ENCODE data around the gene NR2C2.

NR2C2 gene

GRCh38 chr3:15063656-15064286 is 116.4 kb downstream of the NR2C2 start:
- no peak for DNase-seq (ENCODE audit: low read depth in 2 of 2)

- DNase-seq (ENCODE audit: low read depth in 2 of 2) = no peak
These were observed 117.0 kb downstream of the NR2C2 start for GRCh38 chr3:15064299-15064834.

GRCh38 chr3:15064835-15065549 is 117.6 kb downstream of the NR2C2 start, which contains the start of gene MRPS25:
TSS of gene MRPS25 (minus strand) at chr3:15065315. CDS start at chr3:15065194, 121 bp downstream.
- peak; percentile 85 to 88 for DNase-seq (ENCODE audit: low read depth in 2 of 2)

- no peak for DNase-seq (ENCODE audit: low read depth in 2 of 2)
These were observed 118.2 kb downstream of the NR2C2 start for GRCh38 chr3:15065550-15066007.

DNA sequence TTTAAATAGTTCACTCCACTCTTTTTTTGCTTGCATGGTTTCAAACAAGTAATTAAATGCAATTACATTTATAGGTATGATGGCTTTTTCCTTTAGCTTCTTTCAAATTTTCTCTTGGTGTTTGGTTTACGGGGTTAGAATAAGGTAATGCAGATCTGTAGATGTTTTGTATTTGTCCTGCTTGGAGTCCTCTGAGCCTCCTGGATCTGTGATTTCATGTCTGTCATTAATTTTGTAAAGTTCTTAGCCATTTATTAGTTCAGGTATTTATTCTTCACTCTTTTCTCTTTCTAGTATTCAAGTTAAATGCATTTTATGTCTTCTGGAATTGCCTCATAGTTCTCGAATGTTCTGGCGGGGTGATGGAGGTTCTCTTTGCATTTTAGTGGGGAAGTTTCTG is 119.1 kb downstream of the NR2C2 start:
- no peak for DNase-seq (ENCODE audit: low read depth in 2 of 2)

GRCh38 chr3:15069441-15069840 is 122.1 kb downstream of the NR2C2 start:
- DNase-seq (ENCODE audit: low read depth in 2 of 2) = no peak

- no peak for DNase-seq (ENCODE audit: low read depth in 2 of 2)
These were observed 124.3 kb downstream of the NR2C2 start for GRCh38 chr3:15071699-15072098.

DNA sequence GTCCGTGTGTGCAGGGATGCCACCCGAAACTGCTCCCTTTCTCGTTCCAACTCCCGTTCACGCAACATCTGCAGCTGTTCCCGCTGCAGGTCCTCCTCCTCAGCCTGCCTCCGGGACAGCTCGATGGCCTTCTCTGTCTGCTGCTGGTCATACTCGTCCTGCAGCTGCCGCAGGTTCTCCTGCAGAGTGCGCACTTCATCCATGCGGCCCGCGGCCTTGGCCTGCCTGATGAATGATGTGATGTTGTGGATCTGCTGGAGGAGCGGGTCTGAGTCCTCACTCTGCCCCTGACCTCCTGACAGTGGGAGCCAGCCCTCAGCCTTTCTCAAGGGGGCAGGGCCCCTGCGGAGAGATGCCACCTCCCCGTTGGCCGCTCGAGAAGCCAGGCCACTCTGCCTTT is 127.1 kb downstream of the NR2C2 start:
- no peak for DNase-seq (ENCODE audit: low read depth in 2 of 2)

GRCh38 chr3:15079091-15079490 is 131.7 kb downstream of the NR2C2 start:
- DNase-seq (ENCODE audit: low read depth in 2 of 2) = no peak

DNA sequence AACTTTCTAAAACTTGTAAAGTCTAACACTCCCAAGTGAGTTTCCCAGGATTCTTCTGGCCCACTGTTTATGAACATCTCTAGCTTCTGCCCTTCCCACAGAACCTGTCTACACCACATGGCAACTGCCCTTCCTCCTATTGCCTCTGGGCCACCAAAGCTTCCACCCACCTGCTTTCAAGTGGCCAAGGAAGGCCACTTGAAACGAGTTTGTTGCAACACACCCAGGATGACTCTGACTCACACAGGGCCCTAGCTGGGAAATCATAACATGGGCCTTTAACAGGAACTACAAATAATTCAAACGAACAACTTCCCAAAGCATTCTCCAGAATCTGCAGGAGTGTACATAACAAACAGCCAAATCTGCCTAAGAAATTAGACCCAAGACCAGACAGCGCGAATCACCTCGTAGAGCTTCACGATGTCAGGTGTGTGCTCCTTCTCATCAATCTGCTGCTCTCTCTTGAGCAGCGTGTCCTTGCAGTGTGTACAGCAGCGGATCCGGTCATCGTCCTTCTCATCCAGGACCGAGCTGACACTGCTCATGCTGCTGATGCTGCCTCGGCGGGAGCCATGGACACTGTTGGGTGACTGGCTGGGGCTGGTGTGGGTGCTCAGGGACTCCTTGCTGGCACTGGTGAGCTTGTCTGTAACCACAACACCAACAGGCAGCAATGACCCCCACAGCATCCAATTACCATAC is 134.7 kb downstream of the NR2C2 start:
- DNase-seq (ENCODE audit: low read depth in 2 of 2) = no peak

- DNase-seq (ENCODE audit: low read depth in 2 of 2) = no peak
These were observed 135.9 kb downstream of the NR2C2 start for GRCh38 chr3:15083252-15083651.

DNA sequence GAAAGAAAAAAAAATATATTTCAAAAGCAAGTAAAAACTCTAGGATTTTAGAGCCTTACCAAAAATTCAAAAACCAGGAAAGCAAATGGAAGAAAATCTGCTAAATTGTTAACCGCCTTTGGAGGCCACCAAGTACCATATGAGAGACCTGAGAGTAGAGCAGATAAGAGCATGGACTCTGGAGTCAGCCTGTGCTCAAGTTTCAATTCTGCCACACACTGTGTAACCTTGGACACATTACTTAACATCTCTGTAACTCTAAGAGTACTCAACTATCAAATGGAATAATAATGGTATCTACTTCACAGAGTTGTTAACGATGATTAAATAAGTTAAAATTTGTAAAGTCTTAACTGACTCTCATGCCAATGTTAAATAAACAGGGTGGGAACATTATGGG is 138.9 kb downstream of the NR2C2 start:
- DNase-seq (ENCODE audit: low read depth in 2 of 2) = no peak

DNA sequence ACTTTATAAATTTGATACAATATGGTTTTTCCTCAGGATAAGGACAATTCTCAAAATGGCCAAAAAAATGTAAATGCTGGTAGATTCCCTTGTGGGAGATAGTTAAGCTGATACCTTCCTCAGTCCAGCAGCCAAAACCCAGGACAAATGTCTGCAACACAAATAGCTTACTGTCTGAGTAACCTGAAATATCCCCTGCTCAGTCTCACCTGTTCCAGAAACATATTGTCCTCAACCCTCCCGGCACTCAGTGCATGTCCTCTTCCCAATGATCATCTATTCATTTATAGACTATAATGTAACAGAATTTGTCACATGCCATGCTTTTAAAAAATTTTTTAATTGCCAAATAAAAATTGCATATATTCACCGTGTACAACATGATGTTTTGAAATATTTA is 139.3 kb downstream of the NR2C2 start:
- DNase-seq (ENCODE audit: low read depth in 2 of 2) = no peak

GRCh38 chr3:15089201-15089600 is 141.8 kb downstream of the NR2C2 start:
- DNase-seq (ENCODE audit: low read depth in 2 of 2) = no peak

- DNase-seq (ENCODE audit: low read depth in 2 of 2) = no peak
These were observed 144.2 kb downstream of the NR2C2 start for GRCh38 chr3:15091575-15091974.

- DNase-seq (ENCODE audit: low read depth in 2 of 2) = no peak
These were observed 145.3 kb downstream of the NR2C2 start for GRCh38 chr3:15092686-15093085.

GRCh38 chr3:15094187-15094875 is 146.9 kb downstream of the NR2C2 start:
- no peak for DNase-seq (ENCODE audit: low read depth in 2 of 2)

DNA sequence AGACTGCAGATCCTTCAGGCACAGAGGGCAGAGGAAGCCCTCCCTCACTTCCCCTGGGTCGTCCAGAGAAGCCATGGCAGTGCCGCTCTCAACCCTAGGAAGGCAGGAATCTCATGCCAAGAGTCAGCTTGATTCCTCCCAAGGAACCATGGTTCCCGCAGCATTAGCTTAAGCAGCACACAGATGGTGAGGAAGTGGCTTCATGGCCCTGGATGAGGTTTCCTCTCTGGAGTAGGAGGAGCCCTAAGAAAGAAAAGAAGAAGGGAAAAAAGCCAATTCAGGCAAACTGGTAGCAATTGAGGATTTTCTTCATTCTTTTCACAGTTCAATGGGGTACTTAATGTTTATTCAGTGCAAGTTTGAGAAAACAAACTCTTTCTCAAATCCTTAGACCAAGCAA is 148.7 kb downstream of the NR2C2 start:
- DNase-seq (ENCODE audit: low read depth in 2 of 2) = no peak

DNA sequence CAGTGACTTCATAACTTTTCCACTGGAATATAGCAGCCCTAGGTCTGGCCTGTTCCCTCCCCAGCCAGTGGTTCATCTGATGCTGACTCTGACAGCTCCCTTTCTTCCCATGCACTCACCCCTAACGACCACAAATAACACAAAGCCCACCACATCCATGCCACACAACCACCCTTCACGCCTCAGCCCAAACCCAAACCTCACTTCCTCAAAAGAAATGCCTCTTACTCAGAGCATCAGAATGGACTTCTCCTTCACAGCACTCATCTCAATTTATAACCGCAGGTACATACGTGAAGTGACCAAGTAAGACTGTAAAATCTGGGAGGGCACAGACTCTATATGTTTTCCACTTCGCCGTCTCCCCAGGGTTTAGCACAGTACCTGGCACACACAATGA is 150.5 kb downstream of the NR2C2 start:
- peak in 1 of 2 donors; percentile 10 for DNase-seq (ENCODE audit: low read depth in 2 of 2)
